Medulla oblongata (tissue), 1 donor: Measurements from ENCODE around the gene DNAJC12.
"Not testable (repeated sequence)": the region's sequence is repeated elsewhere in the genome, so short reads cannot be mapped to it uniquely, and the experiment has no call there.

ENCODE experiments used
- DNase-seq: peaks from one replicate; pipeline ENCODE4 v3.0.0-alpha.2; 2015; ENCODE audit errors: extremely low spot score

Gene DNAJC12

DNA sequence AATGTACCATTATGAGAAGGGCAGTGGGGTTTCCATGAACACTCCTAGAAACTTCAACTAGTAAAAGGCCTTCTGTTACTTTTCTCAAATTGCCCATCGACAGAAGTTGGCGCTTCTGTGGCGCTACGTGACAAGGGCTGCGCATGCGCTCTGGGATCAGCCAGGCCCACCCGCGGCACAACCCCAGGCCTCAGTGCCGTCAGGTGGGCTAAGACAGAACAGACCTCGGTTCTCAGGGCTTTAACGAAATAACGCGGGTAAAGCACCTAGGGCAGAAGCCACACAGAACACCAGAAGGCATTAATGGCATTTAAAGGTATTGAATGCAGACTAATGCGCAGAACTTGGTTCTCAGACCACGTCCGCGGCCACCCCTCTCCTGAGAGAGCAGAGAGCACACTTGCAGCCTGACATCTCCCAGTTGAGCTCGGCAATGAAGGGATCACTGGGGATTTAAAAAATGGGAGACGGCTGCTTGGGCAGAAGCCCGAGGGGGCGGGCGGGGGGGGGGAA, 74.4 kb downstream of the DNAJC12 start:
- peak; percentile 87 for DNase-seq

DNA sequence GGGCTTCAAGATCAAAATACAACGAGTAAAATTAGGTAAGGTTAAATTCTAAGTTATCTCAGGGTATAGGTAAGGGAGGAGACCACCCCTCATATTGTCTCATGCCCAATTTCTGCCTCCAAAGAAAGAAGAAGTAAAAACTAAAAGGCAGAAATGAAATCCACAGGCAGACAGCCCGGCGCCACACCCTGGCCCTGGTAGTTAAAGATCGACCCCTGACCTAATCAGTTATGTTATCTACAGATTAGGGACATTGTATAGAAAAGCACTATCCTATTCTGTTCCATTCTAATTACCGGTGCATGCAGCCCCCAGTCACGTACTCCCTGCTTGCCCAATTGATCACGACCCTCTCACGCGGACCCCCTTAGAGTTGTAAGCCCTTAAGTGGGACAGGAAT, 75.4 kb downstream of the DNAJC12 start:
- DNase-seq: not testable (repeated sequence)

DNA sequence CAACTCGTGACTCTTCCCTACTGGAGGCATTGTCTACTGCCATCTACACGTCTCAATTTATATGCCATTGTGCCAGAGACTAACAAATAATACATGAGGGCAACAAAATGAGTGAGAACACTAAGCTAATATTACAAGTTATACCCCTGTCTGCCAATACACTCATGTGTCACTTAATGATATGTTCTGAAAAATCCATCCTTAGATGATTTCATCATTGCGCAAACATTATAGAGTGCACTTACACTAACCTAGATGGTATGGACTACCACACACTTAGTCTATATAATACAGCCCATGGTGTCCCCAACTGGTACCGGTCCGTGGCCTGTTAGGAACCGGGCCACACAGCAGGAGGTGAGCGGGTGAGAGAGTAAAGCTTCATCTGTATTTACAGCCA, 77.7 kb downstream of the DNAJC12 start:
- no peak for DNase-seq
